Measurements from ENCODE around the gene MSS51. TPM values are rescaled to one million over a fixed set of nuclear protein-coding genes. Genes with fewer than 3 reads are reported as not detected.

MSS51 gene
- total RNA-seq, 1 donor from 2014 or later: 2.0 TPM

DNA sequence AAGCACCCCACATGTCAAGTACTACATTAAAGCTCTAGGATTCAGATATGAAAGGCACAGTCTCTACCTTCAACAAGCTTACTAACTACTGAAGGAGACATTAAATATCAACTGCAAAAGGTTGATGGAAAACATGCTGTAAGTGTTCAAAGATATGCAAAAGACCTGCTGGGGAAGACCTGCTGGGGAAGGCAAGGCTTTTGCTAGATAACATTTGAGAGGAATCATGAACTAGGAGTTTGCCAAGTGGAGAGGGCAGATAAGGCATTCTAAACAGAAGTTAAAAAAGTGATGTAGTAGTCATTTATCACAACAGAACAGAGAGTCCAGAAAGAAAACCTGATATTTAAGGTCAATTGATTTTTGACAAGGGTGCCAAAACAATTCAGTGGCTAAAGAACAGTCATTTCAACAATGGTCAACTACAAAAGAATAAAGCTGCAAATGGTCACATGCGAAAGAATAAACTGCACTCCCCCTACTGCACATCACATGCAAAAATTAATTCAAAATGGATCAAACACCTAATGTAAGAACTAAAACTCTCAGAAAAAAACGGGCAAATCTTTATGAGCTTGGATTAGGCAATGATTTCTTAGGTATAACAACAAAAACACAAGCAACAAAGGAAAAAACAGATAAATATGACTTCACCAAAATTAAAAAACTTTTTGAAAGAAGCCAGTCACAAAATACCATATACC lies 23.0 kb upstream of the MSS51 start:
- DNase-seq (ENCODE audit: low spot score): no peak
- H3K4me3 Mint-ChIP-seq (ENCODE audit: unreplicated experiment): no peak overlapping the region

DNA sequence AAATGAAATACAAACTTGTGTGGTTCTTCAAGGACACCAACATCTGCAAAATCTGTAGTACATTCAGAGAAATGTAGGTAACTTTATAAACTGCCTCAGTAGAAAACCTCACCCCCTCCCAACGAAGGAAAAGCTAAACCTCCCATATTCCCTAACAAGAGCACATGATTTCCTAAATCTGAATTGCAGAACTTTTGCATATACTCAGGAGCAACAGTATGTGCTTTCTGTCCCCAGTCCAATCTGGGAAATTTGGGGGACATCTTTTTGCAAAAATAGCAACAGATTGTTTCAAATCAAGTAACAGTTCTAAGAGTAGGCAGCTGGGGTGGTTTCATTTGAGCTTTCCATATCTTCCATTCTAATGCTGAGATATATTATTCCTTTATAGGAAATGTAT lies 15.8 kb upstream of the MSS51 start:
- H3K9me3 Mint-ChIP-seq (ENCODE audit: unreplicated experiment): no peaks in the 10 kb centered on the region
- no peaks in the 10 kb centered on the region for H3K27me3 Mint-ChIP-seq (ENCODE audit: unreplicated experiment)
- TF ChIP-seq, protein P1, sequence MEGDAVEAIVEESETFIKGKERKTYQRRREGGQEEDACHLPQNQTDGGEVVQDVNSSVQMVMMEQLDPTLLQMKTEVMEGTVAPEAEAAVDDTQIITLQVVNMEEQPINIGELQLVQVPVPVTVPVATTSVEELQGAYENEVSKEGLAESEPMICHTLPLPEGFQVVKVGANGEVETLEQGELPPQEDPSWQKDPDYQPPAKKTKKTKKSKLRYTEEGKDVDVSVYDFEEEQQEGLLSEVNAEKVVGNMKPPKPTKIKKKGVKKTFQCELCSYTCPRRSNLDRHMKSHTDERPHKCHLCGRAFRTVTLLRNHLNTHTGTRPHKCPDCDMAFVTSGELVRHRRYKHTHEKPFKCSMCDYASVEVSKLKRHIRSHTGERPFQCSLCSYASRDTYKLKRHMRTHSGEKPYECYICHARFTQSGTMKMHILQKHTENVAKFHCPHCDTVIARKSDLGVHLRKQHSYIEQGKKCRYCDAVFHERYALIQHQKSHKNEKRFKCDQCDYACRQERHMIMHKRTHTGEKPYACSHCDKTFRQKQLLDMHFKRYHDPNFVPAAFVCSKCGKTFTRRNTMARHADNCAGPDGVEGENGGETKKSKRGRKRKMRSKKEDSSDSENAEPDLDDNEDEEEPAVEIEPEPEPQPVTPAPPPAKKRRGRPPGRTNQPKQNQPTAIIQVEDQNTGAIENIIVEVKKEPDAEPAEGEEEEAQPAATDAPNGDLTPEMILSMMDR (IDR thresholded peaks at IDR 0.05; ENCODE audit: unreplicated experiment): no peak
- no peak overlapping the region for H3K4me3 Mint-ChIP-seq (ENCODE audit: unreplicated experiment)
- no peaks in the 10 kb centered on the region for H3K4me1 Mint-ChIP-seq (ENCODE audit: unreplicated experiment)
- H3K27ac Mint-ChIP-seq (ENCODE audit: unreplicated experiment): no peak overlapping the region
- no peak for DNase-seq (ENCODE audit: low spot score)
- H3K36me3 Mint-ChIP-seq (ENCODE audit: low read depth, unreplicated experiment): peaks cover 5% of the 10 kb centered on the region

More for the DNA sequence above, 23.0 kb upstream of the MSS51 start:
- Mint-ChIP-seq H3K4me1 (ENCODE audit: unreplicated experiment) (peaks cover 5% of the 10 kb centered on the region), H3K36me3 (ENCODE audit: low read depth, unreplicated experiment) (peaks cover 7% of the 10 kb centered on the region), H3K9me3 (ENCODE audit: unreplicated experiment) (no peaks in the 10 kb centered on the region), H3K27ac (ENCODE audit: unreplicated experiment) (no peak overlapping the region), H3K27me3 (ENCODE audit: unreplicated experiment) (no peaks in the 10 kb centered on the region)
- TF ChIP-seq, protein P1 (IDR thresholded peaks at IDR 0.05; ENCODE audit: unreplicated experiment): no peak

DNA sequence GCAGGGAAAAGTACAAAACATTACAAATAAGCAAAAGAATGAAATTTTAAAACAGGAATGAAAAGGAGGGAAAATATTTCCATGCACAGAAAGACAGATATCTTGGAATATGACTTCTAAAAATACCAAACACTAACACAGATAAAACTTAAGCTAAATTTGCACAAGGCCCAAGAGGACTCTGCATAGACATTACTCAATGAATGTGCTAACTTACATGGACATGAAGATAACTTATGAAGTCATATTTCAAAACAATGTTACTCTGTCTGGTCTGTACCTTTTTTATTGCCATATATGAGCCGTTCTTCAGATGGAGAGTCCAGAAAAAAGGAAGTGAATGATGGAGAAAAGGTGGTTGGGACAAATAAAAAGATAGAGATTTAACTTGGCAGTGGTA lies 15.0 kb upstream of the MSS51 start:
- TF ChIP-seq, protein P1 (IDR thresholded peaks at IDR 0.05; ENCODE audit: unreplicated experiment): no peak
- Mint-ChIP-seq H3K27ac (ENCODE audit: unreplicated experiment) (no peak overlapping the region), H3K36me3 (ENCODE audit: low read depth, unreplicated experiment) (peaks cover 5% of the 10 kb centered on the region), H3K9me3 (ENCODE audit: unreplicated experiment) (no peaks in the 10 kb centered on the region), H3K4me3 (ENCODE audit: unreplicated experiment) (no peak overlapping the region), H3K4me1 (ENCODE audit: unreplicated experiment) (no peaks in the 10 kb centered on the region), H3K27me3 (ENCODE audit: unreplicated experiment) (no peaks in the 10 kb centered on the region)
- no peak for DNase-seq (ENCODE audit: low spot score)

DNA sequence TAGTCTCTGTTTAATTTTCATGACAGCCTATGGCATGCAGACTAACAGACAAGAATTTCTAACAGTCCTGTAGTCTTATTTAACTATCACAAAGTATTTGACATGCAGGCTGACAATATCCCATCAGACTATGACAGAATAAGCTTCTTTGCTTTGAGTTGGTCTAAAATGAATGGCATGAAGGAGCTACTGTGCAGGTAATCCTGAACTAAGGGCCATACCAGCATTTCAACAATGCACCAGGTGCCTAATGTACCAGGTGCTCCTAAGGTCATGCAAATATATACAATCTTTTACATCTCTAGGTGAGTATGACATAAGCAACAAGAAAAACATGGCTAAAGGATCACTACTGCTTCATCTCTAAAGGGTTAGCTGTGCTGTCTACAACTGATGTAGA lies 13.6 kb upstream of the MSS51 start:
- Mint-ChIP-seq H3K4me3 (ENCODE audit: unreplicated experiment) (no peak overlapping the region), H3K36me3 (ENCODE audit: low read depth, unreplicated experiment) (peaks cover 5% of the 10 kb centered on the region), H3K9me3 (ENCODE audit: unreplicated experiment) (no peaks in the 10 kb centered on the region), H3K4me1 (ENCODE audit: unreplicated experiment) (no peaks in the 10 kb centered on the region), H3K27me3 (ENCODE audit: unreplicated experiment) (no peaks in the 10 kb centered on the region), H3K27ac (ENCODE audit: unreplicated experiment) (no peak overlapping the region)
- DNase-seq (ENCODE audit: low spot score): no peak
- TF ChIP-seq, protein P1 (IDR thresholded peaks at IDR 0.05; ENCODE audit: unreplicated experiment): no peak

DNA sequence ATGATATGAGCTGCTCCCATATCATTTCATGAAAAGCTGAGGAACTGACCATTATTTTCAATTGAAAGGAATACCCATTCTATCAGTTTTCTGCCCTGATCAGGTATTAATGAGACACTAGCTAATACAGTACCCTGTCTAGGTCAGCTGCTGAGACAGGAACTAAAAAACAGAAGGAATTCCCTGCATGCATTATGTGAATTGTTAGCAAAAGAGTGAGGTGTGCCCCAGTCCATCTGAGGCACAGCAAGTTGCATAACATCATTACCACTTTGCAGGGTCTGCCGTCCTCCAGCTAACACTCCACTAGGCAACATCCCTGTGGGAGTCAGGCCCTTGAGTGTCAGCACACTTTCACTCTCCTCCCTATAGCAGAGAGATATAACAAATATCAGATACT lies 11.1 kb upstream of the MSS51 start:
- Mint-ChIP-seq H3K27me3 (ENCODE audit: unreplicated experiment) (no peaks in the 10 kb centered on the region), H3K9me3 (ENCODE audit: unreplicated experiment) (no peaks in the 10 kb centered on the region), H3K36me3 (ENCODE audit: low read depth, unreplicated experiment) (peaks cover 5% of the 10 kb centered on the region), H3K27ac (ENCODE audit: unreplicated experiment) (no peak overlapping the region), H3K4me3 (ENCODE audit: unreplicated experiment) (no peak overlapping the region), H3K4me1 (ENCODE audit: unreplicated experiment) (no peaks in the 10 kb centered on the region)
- TF ChIP-seq, protein P1 (IDR thresholded peaks at IDR 0.05; ENCODE audit: unreplicated experiment): no peak
- no peak for DNase-seq (ENCODE audit: low spot score)

Measured in endothelial cell (in vitro differentiated cells).